GM15510 (cell line): ENCODE data around the gene TSGA10IP.
A peak's percentile ranks its signal among the peaks of the same experiment; 100 is the strongest.

Source experiments
- POLR2A ChIP-seq: IDR thresholded peaks from 3 replicates; pipeline ENCODE4 v1.6.1; 2011; ENCODE audit warnings: borderline replicate concordance; ENCODE audit not compliant: insufficient read length; ENCODE audit errors: extremely low read depth

Gene TSGA10IP

GRCh38 chr11:65997286-65997685 is 52.0 kb downstream of the TSGA10IP start:
- no peak for TF ChIP-seq POLR2A

- TF ChIP-seq POLR2A = peak; percentile 74
Observed at GRCh38 chr11:66001942-66002647, 56.8 kb downstream of the TSGA10IP start, which contains the start of the genes BANF1 and EIF1AD. Gene BANF1, plus strand, starts transcription at chr11:66002503. Its CDS starts 748 bp downstream, at chr11:66003251. Gene EIF1AD, minus strand, starts transcription at chr11:66002157. Its CDS starts 1,768 bp downstream, at chr11:66000389.

- peak; percentile 37 for TF ChIP-seq POLR2A
Observed at GRCh38 chr11:66002648-66003225, 57.5 kb downstream of the TSGA10IP start.

GRCh38 chr11:66003291-66003690 is 58.0 kb downstream of the TSGA10IP start:
- no peak for TF ChIP-seq POLR2A

- no peak for TF ChIP-seq POLR2A
Observed at GRCh38 chr11:66004186-66004585, 58.9 kb downstream of the TSGA10IP start.

- TF ChIP-seq POLR2A = no peak
Observed at GRCh38 chr11:66006134-66006890, 61.0 kb downstream of the TSGA10IP start.

- no peak for TF ChIP-seq POLR2A
Observed at GRCh38 chr11:66006891-66007176, 61.6 kb downstream of the TSGA10IP start.

GRCh38 chr11:66007201-66007634 is 61.9 kb downstream of the TSGA10IP start:
- TF ChIP-seq POLR2A = no peak

- no peak for TF ChIP-seq POLR2A
Observed at GRCh38 chr11:66008095-66008467, 62.8 kb downstream of the TSGA10IP start.

- no peak for TF ChIP-seq POLR2A
Observed at GRCh38 chr11:66008468-66009101, 63.3 kb downstream of the TSGA10IP start.
